Measurements from ENCODE around the gene ABLIM2.

Gene ABLIM2

DNA sequence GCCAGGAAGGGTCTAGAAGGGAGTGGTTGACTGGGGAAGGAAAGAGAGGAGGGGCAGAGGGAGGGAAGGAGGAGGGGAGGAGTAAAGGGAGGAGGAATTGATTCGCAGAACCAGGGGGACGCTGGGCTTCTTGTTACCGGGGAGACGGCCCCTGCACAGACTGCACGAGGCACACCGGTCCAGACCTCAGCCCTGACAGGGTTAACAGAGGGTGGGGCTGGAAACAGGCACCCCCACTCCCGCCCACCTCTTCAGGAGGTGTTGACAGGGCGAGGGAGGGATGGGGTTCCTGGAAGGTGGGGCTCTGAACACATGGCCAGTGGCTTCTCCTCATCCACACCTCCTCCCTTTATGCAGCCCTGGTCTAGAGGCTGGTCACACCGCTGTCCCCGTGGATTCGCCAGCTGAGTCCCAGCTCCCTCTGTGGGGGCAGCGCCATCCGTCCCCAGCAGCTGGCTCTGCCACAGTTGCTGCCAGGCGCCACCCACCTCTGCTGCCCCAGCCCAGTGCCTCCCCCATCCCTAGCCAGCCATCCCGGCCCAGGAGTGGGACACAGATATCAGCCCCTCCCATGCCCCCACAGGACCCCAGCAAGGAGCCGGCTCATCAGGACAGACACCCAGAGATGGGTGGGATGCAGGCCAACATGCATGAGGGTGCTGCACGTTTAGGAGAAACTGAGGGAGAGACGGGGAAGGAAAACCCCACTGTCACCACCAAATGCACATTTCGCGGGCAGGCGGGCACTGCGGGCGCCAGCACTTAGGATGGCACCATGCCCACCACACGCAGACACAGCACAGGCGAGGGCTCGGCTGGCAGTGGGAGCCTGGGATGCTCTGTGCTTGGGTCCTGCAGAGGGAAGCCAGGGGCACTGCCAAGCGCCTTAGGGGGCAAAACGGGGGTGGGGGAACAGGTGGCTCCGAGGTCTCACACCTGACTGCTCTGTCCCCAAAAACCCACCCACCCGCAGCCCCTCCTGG is 87.6 kb downstream of the ABLIM2 start:
- DNase-seq (ENCODE audit: low read depth), result no peak
- H3K4me3 ChIP-seq (ENCODE audit: control insufficient read depth, low read depth, low read length), result no peak overlapping the region
- TF ChIP-seq, protein P1, sequence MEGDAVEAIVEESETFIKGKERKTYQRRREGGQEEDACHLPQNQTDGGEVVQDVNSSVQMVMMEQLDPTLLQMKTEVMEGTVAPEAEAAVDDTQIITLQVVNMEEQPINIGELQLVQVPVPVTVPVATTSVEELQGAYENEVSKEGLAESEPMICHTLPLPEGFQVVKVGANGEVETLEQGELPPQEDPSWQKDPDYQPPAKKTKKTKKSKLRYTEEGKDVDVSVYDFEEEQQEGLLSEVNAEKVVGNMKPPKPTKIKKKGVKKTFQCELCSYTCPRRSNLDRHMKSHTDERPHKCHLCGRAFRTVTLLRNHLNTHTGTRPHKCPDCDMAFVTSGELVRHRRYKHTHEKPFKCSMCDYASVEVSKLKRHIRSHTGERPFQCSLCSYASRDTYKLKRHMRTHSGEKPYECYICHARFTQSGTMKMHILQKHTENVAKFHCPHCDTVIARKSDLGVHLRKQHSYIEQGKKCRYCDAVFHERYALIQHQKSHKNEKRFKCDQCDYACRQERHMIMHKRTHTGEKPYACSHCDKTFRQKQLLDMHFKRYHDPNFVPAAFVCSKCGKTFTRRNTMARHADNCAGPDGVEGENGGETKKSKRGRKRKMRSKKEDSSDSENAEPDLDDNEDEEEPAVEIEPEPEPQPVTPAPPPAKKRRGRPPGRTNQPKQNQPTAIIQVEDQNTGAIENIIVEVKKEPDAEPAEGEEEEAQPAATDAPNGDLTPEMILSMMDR (conservative IDR thresholded peaks at IDR 0.05; ENCODE audit: control insufficient read depth, insufficient read depth, low read depth, low read length), result no peak

DNA sequence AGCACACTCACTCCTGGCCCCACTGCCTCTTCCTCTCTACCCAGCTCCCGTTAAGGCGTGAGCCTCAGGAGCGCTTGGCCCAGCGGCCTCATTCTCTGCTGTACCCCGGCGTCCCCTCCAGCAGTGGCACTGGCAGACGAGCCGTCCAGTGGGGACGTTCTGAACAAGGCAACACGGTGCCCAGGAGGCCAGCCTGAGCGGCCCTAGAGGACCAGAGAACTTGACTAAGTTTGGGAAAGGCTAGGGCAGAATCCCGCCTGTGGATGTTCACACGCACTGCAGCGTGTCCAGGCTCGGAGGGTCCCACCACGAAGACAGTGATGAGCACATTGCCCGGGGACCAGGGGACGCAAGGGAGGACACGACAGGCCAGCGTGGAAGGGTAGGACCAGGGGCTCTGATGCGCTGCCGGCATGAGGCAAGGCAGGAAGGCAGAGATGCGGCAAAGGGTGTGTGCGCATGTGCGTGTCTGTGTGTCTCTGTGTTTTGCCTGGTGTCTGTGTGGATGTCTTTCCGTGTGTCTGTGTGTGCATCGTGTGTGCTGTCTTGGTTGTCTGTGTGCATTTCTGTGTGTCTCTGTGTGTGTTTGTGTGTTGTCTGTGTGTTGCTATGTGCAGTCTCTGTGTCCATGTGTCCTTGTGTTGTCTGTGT is 89.4 kb downstream of the ABLIM2 start:
- TF ChIP-seq, protein P1 (conservative IDR thresholded peaks at IDR 0.05; ENCODE audit: control insufficient read depth, insufficient read depth, low read depth, low read length), result no peak
- H3K4me3 ChIP-seq (ENCODE audit: control insufficient read depth, low read depth, low read length), result no peak overlapping the region
- no peak for DNase-seq (ENCODE audit: low read depth)

DNA sequence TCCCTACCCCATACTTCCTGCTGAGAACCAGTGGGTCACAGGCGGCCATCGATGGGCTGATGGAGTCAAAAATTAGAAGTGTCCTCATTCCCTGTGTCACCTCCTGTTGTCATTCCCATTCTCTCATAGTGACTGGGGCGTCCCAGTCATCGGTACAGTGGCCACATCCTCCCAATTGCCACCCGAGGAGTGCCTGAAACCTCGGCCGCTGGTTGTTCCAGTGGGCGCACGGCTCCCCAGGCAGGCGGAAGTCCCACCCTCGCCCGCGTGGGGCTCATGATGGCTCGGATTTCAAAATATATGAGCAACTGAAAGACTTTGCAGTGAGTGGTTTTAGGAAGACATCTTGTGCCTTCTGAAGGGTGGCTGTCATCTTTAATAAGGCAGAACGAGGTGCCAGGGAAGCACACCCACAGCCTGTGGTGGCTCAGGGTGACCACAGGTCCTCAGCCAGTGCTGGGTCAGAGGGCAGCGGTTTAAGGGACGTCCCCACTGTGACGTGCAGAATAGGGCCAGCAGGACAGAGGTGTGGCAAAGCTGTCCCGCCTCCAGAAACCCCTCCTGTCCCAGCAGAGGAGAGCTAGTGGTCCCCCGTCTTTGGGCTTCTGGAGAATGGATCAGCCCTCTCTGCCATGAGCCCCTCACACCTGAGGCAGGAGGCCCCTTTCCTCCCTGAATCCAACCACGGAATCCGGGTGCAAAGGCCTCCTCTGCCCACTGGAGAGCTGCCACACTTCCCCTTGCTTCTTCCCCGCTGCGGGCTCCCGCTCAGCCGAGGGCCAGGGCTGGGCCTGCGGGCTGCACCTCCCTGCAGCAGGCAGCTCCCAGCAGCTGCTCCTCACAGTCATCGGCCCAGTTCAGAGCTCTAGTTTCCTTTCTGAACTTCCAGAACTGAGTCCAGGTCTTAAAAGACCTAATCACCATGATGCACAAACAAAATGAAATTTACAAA is 90.4 kb downstream of the ABLIM2 start:
- H3K4me3 ChIP-seq (ENCODE audit: control insufficient read depth, low read depth, low read length), result no peak overlapping the region
- TF ChIP-seq, protein P1 (conservative IDR thresholded peaks at IDR 0.05; ENCODE audit: control insufficient read depth, insufficient read depth, low read depth, low read length), result no peak
- no peak for DNase-seq (ENCODE audit: low read depth)

DNA sequence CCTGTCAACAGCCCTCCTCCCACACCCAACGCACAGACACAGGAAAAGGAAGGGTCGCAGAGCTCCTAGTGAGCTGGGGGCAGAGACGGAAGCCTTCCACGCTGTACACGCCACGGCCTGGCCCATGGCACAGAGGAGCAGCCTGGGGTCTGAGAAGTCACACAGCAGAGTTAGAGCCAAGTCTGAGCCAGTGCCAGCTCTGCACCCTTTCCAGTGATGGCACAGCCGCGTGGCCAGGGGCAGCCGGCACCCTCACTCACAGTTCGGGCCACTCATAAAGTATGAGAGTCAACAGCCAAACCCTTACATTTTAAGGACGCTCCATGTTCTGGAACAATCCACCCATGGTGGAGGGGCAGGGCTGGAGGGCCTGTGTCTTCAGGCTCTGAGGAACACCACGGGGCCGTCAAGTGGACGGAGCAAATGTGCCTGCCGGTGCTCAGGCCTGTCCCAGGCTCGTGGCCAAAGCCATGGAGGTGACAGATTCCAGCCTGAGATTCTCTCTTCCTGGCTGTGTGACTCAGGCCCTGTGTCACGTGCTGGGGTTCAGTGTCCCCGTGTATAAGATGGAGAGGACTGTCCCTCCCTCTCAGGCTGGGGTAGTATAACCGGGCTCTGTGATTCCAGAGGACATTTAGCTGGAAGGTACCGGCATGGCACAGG is 91.2 kb downstream of the ABLIM2 start:
- TF ChIP-seq, protein P1 (conservative IDR thresholded peaks at IDR 0.05; ENCODE audit: control insufficient read depth, insufficient read depth, low read depth, low read length), result no peak
- no peak for DNase-seq (ENCODE audit: low read depth)
- no peak overlapping the region for H3K4me3 ChIP-seq (ENCODE audit: control insufficient read depth, low read depth, low read length)

DNA sequence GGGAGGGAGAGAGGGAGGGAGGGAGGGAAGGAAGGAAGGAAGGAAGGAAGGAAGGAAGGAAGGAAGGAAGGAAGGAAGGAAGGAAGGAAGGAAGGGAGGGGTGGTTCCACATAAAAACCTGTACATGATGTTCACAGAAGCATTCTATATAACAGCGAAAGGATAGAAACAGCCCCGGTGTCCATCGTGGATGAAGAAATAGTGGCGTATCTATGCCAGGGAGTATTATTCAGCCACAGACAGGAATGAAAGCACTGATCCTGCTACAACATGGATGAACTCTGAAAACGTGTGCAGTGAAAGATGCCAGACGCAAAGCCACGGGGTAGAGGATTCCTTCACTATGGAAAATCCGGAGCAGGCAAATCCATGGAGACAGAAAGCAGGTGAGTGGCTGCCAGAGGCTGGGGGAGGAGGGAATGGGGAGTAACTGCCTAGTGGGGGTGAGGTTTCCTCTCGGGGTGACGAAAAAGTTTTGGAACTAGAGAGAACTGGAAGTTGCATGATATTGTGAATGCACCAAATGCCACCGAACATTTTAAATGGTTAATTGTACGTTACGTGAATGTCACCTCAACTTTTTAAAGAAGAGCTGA is 92.2 kb downstream of the ABLIM2 start:
- TF ChIP-seq, protein P1 (conservative IDR thresholded peaks at IDR 0.05; ENCODE audit: control insufficient read depth, insufficient read depth, low read depth, low read length), result no peak
- DNase-seq (ENCODE audit: low read depth), result no peak
- no peak overlapping the region for H3K4me3 ChIP-seq (ENCODE audit: control insufficient read depth, low read depth, low read length)

Data from fibroblast of mammary gland (primary cell).